GM18498 (cell line): ENCODE data around the gene RERE.
"Not testable (repeated sequence)": the region's sequence is repeated elsewhere in the genome, so short reads cannot be mapped to it uniquely, and the experiment has no call there.

Experiments
- ATAC-seq: cut with Tn5 transposase; IDR thresholded peaks from one replicate; pipeline ENCODE4 v1.9.1; 2021; ENCODE audit warnings: mild to moderate bottlenecking, moderate library complexity; ENCODE audit not compliant: unreplicated experiment

Gene RERE

DNA sequence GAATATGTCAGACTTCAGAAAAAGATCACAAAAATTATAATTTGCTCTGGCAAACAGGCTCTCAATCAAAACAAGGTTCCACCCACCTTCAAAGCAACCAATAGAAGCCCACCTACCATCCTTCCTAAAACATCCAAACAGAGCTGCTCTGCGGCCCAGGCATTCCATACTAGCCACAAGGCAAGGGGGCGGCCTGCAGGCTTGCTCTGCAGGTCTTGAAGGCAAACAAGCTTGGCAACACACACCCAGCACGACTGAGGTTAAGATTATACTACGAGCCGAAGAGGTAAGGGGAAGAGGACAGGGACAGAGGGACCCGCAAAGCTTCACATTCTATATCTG, 292.3 kb downstream of the RERE start:
- ATAC-seq, result no peak

DNA sequence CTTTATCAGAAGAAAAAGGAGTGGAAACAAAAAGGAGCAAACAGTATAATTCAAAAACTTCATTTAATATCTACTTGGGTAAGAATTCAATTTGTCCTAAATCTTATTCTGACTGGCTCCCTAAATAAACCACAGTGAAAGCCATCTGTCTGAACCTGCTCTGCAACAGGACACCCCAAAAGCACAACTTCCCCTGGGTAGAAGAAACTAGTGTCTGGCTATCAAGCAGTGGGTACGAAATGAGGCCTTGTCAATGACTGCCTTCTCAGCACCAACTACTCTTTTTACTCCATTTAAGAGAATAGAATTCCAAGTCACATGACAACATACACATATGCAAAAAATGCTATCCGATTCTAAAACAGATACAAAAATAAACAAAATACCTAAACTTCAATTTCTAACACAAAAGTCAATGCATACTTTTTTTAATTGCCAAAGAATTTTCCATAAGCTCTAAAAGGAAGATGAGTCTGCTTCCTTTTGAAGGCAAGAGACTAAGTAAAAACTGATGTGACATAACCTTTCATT, 292.7 kb downstream of the RERE start:
- no peak for ATAC-seq

DNA sequence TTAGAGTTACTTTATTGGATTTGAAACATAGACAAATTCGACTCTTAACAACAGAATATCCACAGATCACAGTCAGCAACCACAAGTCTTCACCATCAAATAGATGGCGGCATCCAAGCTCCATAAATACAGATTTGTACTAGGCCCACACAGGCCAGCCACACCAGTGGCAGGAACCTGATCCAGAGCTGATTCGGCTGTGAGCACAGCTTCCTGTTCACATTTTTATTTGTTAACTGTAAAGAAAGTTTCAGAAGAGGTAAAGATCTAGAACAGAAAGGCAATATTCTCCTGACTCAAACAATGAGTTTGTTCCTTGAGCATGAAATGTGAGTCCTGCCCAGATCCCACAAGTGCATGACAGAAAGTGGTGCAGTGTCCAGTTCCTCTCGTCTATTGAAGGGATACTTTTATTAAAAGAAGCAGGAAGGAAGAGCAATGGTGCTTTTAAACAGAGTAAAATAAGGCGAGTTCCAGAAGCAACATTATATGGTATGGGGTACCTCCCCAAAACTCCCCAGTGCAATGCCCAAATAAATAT, 293.7 kb downstream of the RERE start:
- ATAC-seq, result no peak

DNA sequence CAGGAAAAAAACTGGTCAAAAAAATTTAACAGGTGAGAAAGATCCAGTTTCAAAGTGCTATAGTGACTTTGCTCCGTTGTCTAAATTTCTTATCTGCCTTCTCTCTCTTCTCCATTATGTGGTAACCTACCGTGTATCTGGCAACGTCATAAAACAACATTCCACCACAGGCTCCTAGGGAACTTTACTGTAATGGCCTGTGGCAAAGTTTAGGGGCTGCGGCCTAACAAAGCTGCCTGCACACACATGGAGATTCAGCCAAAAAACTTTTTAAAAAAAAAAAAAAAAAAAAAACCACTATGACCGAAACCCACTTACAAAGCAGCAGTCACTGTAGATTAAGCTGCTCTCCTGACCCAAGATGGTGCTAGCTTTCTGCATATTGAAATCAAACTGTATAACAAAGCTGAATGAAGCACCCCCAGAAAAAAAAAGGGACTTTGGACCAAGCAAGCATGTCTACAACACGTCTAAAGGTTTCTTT, 296.9 kb downstream of the RERE start:
- ATAC-seq, result no peak

DNA sequence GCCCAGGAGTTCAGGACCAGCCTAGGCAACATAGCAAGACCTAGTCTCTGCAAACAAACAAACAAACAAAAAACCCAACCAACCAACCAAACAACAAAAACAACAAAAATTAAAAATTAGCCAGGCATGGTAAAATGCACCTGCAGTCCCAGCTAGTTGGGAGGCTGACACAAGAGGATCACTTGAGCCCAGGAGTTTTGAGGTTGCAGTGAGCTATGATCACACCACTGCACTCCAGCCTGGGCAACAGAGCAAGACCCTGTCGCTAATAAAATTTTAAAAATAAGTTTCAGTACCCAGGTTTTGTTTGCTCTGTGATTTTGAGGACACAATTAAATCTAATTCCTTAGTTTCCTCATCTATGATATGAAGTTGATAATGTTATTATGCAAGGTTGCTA, 298.3 kb downstream of the RERE start:
- no peak for ATAC-seq

- ATAC-seq, result no peak
Observed at GRCh38 chr1:8518490-8518801, 299.0 kb downstream of the RERE start.

GRCh38 chr1:8517661-8518489, 299.6 kb downstream of the RERE start:
- no peak for ATAC-seq

DNA sequence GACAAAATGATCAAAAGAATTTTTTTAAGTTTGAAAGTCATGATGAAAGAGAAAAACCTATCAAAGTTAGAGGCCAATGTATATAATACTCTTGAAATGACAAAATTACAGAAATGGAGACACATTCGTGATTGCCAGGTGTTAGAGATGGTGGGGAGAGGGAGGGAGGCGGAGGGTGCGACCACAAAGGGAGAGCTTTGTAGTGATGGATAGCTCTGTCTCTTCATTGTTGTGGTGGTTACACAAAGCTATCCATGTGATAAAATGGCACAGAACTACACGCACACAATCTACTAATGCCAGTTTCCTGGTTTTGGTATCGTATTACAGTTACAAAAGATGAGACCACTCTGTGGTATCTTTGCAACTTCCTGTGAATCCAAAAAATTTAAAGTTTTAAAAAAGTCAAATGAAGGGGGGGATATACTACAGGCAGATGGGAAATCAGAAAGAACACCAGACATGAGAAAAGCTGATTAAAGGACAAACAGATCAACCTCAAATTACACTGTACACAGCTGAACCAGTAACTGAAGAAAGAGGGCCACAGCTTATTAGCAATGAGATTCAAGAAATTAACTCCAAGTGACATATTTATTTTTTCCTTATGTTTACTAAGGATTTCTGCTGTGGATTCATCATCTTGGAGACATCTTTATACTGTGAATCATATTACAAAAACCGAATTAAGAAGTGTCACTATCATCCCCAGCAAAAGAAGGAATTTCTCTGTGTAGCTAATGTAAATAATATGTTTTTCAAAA, 300.5 kb downstream of the RERE start:
- ATAC-seq, result no peak

GRCh38 chr1:8516278-8516777, 301.1 kb downstream of the RERE start:
- ATAC-seq, result no peak

DNA sequence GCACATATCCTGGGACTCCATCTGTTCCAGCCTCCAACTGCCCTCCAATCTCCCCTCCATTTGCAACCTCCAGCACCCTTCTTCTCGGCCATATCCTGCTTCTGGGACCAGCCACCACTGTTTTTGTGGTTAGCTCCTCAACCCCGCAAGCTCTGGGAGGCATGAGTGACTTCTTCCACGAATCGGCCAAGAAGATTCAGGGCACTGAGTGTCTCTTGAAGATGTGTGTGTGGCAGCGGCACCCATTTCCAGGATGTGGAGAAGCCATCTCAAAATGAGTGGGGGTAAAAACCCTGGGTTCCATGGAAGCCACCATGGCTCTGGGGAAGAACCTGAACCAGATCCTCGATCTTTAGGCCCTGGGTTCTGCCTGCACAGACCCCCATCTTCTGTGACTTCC, 304.9 kb downstream of the RERE start:
- no peak for ATAC-seq

DNA sequence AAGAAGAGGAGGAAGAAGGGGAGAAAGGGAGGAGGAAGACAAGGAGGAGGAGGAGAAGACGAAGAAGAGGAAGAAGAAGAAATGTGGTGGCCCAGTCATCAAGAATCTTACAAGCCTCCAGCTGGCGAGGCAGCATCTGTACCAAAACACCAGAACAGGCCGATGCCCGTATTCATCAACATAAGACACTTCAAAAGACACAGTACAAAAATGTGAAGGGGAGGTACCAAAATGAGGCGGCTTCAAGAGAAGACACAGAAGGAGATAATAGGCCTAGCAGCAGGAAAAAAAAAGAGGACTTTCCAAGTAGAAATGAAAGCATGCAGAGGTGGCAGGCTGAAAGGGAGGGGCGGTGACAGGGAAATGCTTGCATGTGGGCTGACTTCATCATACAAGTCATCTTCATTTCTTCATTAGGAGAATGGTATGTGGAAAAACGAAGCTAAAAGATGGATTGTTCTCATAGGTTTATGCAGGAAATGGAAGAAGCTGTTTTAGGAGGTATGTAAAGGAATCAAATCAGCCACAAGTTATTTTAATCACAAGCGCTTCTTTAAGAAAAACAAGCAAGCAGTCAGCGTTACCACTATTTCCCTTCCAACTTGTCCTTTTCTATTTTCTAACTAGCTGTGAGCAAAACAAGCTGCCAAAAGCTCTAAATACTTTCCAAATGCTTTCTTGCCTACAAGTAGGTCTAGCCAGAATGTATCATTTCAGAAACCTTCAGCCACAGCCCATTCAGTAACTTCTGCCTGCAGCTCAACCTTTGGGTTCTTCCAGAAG, 307.2 kb downstream of the RERE start:
- no peak for ATAC-seq

DNA sequence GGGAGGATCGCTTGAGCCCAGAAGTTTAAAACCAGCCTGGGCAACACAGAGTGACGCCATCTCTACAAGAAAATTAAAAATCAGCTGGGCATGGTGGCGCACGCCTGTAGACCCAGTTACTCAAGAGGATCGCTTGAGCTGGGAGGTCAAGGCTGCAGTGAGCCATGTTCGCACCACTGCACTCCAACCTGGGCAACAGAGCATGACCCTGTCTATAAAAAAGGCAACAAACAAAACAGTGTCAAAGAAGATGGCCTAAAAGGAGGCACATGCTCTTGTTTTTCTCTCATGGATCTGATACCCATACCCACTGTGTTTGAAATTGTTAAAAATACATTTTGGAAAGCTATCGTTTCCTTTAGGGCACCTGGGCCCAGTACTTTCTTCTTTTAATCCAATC, 307.9 kb downstream of the RERE start:
- ATAC-seq, result no peak

DNA sequence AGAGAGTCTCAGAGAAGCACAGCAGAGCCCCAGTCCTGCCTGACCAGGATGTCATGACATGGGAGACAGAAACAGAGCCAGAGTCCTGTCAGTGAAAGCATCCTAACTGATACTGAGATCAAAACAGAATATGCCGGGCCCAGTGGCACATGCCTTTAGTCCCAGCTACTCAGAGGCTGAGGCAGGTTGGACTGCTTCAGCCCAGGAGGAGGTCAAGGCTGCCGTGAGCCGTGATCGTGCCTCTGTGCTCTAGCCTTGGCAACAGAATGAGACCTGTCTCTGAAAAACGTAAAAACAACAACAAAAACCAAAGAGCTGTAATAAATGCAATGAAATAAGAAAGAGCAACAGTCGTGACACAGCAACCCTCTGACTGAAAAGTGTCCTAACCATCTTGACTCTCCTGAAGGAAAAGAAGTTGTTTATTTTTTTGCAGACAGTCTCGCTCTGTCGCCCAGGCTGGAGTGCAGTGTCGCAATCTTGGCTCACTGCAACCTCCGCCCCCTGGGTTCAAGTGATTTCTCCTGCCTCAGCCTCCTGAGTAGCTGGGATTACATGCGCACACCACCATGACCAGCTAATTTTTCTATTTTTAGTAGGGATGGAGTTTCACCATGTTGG, 310.3 kb downstream of the RERE start:
- no peak for ATAC-seq

GRCh38 chr1:8506456-8506855, 311.0 kb downstream of the RERE start:
- ATAC-seq, result no peak

- ATAC-seq, result no peak
Observed at GRCh38 chr1:8503842-8504241, 313.6 kb downstream of the RERE start.

DNA sequence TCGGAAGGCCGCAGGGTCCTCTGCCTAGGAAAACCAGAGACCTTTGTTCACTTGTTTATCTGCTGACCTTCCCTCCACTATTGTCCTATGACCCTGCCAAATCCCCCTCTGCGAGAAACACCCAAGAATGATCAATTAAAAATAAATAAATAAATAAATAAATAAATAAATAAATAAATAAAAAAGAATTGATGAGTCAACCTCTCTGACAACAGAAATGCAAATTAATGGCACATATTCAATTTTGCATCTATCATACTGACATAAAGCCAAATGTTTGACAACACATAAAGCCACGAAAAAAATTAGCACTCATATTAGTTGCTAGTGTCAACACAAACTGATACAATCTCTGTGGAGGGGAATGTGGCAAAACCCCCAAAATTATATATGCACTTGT, 314.5 kb downstream of the RERE start:
- ATAC-seq, result not testable (repeated sequence)

DNA sequence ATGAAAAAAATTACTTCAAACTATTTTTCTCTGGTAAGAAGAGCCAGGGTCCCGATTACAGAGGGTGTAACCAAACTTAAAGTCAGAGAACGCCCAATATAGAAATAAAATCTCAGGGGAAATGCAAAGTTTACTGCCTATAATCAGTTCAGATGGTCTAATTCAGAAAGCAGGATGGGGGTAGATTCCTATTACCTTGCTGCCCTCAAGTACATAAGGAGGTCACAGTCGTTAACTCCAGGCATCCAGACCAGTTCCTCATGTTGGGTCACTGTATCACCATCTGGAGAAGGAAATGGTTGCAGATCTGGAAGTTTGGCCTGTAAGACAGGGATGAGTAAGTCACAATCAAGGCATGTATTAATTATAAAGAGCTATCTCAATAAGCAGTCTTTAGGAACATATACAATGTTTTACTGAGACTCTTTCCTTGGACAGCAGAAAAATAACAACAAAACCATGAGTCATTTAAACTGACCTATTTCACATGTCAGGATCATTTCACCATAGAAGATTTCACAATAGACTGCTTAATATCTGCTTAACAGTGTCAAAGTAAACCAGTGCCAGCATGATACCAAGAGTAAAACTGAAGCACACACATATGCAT, 320.1 kb downstream of the RERE start:
- ATAC-seq, result no peak

GRCh38 chr1:8496473-8496872, 321.0 kb downstream of the RERE start:
- peak; percentile 61 for ATAC-seq

DNA sequence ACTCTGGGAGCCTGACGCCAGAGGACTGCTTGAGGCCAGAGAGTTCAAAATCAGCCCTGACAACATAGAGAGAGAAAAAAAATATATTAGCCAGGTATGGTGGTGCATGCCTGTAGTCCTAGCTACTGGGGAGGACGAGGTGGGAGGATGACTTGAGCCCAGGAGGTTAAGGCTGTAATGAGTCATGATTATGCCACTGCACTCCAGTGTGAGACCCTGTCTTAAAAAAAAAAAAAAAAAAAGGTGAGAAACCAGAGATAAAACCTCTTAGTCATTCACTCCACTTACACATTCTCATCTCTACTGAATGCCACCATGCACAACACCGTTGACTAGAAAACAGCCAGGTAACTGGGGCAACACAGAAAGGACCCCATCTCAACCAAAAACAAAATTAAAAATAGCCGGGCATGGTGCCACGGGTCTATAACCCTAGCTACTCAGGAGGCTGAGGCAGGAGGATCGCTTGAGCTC, 321.5 kb downstream of the RERE start:
- ATAC-seq, result peak; percentile 34

DNA sequence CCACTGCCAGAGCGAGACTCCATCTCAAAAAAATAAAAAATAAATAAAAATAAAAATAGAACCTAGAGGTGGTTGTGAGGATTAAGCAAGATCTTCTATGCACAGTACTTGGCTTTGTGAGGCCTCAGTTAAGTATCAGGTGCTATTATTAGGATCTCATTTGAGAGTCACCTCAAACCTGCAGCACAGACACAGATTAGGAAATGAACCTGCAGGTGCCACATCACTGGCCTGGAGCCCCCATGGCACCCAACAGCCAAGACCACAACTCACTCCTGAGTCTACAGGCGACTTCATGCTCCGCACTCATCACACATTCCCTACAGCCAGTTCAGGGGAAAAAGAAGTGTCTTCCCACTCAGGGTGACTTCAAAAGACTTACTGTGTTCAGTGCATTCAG, 322.8 kb downstream of the RERE start:
- peak; percentile 28 for ATAC-seq
